Ecto neural progenitor cell (in vitro differentiated cells): ENCODE results near the gene RAB26.
"Not testable (repeated sequence)": the region's sequence is repeated elsewhere in the genome, so short reads cannot be mapped to it uniquely, and the experiment has no call there.

Experiments used
- DNase-seq: peaks from one replicate; pipeline ENCODE4 v3.0.0-alpha.2; 2018; ENCODE audit warnings: low spot score

The RAB26 gene

DNA sequence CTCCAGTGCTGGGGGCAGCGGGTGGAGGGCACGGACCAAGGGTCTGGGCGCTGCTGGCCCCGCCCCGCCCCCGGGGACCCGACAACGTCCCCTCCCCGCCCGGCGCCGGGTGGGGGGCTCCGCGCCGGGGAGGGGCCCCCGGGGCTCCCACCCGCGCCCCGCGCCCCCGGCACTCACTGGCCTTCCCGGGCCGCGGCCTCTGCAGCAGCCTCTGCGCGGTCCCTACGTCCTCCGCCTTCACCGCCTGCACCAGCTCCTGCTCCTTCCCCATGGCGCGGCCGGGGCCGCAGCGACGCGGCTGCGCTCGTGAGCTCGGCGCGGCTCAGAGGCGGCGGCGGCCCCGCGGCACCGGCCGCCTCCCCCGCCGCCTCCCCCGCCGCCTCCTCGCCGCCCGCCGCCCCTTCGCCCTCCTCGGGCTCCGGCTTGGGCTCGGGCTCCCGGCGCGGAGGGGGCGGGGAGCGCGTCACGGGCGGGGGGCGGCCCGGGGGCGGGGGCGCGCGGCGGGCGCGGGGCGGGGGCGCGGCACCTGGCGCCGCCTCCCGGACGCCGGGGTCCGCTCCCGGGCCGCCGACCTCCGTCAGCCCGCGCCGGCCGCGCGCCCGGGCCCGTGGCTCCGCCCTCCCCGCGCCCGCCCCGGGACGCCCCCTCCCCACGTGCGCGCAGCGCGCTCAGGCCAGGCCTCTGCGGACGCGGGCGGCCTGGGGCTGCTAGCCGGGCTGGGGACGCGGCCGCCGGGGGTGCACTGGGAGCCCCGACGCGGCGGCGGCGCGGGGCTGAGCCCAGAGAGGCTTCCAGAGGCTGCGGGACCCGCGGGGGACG lies 47.9 kb downstream of the RAB26 start, which contains the start of gene CASKIN1:
Gene CASKIN1 (minus strand): TSS at position 444 of the 819 bp plus-strand sequence. CDS start 173 bp downstream, at position 271.
- DNase-seq = peak; percentile 71

- no peak for DNase-seq
Measured at GRCh38 chr16:2196981-2197511, 48.6 kb downstream of the RAB26 start.

DNA sequence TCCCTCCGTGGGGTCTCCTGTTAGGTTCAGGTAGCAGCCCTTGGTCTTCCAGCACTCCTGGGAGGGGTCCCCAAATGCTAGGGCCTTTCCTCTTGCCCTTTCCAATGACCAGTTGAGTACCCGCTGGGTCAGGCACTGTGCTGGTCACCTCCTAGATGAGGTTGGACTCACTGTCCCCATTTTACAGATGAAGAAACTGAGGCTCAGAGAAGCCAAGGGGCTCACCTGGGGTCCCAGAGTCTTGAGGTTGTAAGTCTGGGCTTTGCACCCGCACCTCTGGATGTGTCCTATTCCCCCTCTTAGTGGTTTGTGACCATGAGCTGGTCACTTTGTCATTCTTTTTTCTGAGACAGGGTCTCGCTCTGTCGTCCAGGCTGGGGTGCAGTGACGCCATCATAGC lies 49.3 kb downstream of the RAB26 start:
- no peak for DNase-seq

DNA sequence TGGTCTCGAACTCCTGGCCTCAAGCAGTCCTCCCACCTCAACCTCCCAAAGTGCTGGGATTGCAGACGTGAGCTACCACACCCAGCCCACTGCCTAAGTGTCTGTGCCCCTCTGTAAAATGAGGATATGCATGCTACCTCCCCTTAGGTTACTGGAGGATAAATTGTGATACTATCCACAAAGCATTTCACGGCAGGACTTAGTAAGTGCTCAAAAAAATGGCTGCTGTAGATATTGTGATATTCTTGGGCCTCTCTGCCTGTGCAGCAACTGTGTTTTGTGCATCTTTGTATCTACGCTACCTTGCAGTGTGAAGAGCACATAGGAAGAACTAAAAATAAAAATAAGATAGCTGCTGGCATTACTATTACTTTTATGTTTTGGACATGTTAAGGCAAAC lies 49.9 kb downstream of the RAB26 start:
- no peak for DNase-seq

DNA sequence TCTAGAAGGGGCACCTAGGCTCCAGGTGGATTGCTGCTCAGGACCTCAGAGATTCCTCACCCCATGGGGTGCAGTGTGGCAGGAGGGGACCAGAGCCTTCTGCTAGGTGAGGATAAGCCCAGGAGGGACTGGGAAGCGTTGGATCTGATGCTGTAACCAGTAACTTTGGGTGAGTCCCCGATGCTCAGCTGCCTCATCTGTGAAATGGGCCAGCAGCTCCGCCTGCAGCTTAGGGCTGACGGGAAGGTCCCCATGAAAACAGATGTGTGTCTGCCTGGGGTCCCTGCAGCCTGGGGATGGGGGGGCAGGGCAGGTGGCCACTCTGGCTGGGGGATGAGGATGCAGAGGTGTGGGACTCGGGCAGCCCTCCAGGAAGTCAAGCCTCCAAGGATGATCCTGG lies 50.7 kb downstream of the RAB26 start:
- DNase-seq = no peak

GRCh38 chr16:2199621-2200139 lies 51.3 kb downstream of the RAB26 start:
- no peak for DNase-seq

DNA sequence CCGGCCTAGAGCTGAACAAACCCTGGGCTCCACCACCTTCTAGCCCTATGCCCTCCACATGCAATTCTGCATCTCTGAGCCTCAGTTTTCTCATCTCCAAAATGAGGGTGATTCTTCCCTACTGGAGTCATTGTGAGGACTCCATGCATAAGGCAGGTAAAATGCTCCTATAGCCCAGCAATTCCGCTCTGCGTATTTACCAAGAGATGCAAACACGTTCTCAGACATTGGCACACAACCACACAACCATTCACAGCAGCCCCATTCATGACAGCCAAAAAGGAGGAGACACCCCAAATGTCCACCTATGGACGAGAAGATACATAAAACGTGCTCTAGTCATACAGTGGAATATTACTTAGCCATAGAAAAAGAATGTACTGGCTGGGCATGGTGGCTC lies 51.9 kb downstream of the RAB26 start:
- DNase-seq = no peak

DNA sequence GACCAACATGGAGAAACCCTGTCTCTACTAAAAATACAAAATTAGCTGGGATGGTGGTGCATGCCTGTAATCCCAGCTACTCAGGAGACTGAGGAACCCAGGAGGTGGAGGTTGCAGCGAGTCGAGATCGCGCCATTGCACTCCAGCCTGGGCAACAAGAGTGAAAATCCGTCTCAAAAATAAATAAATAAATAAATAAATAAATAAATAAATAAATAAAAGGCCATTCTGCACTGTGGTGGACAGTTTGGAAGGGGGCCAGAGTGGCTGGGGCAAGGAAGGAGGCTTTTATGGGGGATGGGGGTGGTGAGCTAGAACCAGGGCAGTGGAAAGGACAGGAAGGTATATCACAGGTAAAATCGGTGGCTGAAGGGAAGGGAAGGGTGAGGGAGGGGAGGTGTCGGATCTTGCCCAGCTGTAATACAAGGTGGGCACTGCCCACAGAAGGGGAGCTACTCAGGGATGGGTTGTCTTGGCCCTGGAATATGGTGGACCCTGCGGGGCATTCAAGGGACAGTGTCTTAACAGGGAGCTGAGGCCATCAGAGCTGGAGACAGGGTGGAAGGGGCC lies 54.8 kb downstream of the RAB26 start:
- DNase-seq = not testable (repeated sequence)
